ENCODE results near the gene MAGEB10.
"Not testable (repeated sequence)": the region's sequence is repeated elsewhere in the genome, so short reads cannot be mapped to it uniquely, and the experiment has no call there.

Gene MAGEB10

DNA sequence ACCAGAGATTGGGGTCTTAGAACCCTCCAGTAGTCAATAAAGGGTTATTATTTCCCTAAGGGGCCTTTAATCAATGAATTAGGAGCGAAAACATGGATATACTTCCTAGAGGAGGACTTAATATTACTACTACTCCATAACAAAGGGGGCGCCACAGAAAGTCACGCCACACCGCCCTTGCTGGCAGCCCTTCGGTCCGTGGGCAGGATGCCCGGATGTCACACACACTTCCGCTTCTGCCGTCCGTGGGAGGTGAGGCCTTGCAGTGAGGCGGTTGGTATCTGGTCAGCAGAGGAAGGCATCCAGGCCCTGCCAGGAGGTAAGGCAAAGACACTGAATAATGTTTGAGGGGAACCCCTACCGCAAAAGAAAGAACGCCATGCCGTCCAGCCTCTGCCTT lies 436 bp downstream of the MAGEB10 start (continued):
- TF ChIP-seq KLF10 (tag by site-specific recombination; IDR thresholded peaks at IDR 0.05) (no peak), KLF7 (tag by site-specific recombination; IDR thresholded peaks at IDR 0.05; ENCODE audit: borderline replicate concordance) (no peak), RBAK (tag by site-specific recombination; IDR thresholded peaks at IDR 0.05) (no peak), ZNF157 (tag by site-specific recombination; IDR thresholded peaks at IDR 0.05) (no peak), ZNF529 (tag by site-specific recombination; IDR thresholded peaks at IDR 0.05; ENCODE audit: insufficient replicate concordance) (no peak), ZNF114 (tag by site-specific recombination; IDR thresholded peaks at IDR 0.05) (no peak), ZNF324 (tag by site-specific recombination; IDR thresholded peaks at IDR 0.05) (no peak), ZBTB20 (tag by site-specific recombination; IDR thresholded peaks at IDR 0.05) (no peak), ZNF266 (tag by site-specific recombination; IDR thresholded peaks at IDR 0.05; ENCODE audit: low read depth) (no peak), ZNF391 (tag by site-specific recombination; IDR thresholded peaks at IDR 0.05; ENCODE audit: borderline replicate concordance, low read depth) (no peak)
- TF ChIP-seq, protein P1, sequence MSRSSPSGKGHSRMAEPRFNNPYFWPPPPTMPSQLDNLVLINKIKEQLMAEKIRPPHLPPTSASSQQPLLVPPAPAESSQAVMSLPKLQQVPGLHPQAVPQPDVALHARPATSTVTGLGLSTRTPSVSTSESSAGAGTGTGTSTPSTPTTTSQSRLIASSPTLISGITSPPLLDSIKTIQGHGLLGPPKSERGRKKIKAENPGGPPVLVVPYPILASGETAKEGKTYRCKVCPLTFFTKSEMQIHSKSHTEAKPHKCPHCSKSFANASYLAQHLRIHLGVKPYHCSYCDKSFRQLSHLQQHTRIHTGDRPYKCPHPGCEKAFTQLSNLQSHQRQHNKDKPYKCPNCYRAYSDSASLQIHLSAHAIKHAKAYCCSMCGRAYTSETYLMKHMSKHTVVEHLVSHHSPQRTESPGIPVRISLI (tag by site-specific recombination; IDR thresholded peaks at IDR 0.05), result no peak

DNA sequence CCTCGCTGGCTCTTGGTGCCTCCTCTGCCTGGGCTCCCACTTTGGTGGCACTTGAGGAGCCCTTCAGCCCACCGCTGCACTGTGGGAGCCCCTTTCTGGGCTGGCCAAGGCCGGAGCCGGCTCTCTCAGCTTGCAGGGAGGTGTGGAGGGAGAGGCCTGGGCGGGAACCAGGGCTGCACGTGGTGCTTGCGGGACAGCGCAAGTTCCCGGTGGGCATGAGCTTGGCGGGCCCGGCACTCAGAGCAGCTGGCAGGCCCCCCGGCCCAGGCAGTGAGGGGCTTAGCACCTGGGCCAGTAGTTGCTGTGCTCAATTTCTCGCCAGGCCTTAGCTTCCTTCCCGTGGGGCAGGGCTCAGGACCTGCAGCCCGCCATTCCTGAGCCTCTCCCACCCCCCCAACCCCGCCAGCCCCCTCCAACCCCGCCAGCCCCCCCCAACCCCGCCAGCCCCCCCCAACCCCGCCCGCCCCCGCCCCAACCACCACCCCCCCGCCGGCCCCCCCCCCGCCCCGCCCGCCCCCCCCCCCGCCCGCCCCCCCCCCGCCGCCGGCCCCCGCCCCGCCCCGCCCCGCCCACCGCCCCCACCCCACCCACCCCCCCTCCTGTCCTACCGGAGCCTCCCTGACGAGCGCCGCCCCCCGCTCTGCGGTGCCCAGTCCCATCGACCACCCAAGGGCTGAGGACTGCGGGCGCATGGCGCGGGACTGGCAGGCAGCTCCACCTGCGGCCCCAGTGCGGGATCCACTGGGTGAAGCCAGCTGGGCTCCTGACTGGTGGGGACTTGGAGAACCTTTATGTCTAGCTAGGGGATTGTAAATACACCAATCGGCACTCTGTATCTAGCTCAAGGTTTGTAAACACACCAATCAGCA lies 1.4 kb downstream of the MAGEB10 start:
- CTCF ChIA-PET, POLR2A ChIA-PET: not testable (repeated sequence)

DNA sequence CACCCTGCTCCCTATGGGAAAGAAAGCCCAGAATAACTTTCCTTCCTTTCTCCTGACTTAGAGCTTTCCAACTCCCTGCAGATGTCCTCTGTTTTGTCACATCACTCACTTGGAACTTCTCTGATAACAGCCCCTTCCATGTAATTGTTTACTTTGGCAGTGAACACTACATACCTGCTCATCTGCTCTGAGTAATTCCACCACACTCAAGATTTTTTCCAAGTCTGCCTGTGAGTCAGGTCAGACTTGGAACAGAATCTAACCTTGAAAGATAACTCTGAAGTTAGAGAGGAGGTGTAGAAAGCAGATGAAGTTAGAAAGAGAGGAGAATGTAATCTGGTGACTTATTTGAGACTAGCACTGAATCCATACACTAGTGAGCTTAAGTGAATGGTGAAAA lies 7.4 kb downstream of the MAGEB10 start:
- POLR2A ChIA-PET, result no interaction called here
- no peak for TF ChIP-seq ZNF292 (tag by site-specific recombination; IDR thresholded peaks at IDR 0.05; ENCODE audit: borderline replicate concordance, low read depth)
- H3K4me1 ChIP-seq (ENCODE audit: control insufficient read depth, insufficient read depth, low read length), result no peaks in the 10 kb centered on the region
- CTCF ChIA-PET, result interaction anchor here (0.7 kb wide), 1 partner anchor 42 kb away, joined by 3 read pairs; no protein-coding TSS in a partner anchor
- H3K4me3 ChIP-seq (ENCODE audit: low read depth, low read length), result no peak overlapping the region
- no peaks in the 10 kb centered on the region for H3K36me3 ChIP-seq (ENCODE audit: control insufficient read depth in 2 of 2, insufficient read depth in 1 of 2, low read length in 2 of 2)
- no peaks in the 10 kb centered on the region for H3K9me3 ChIP-seq (ENCODE audit: control insufficient read depth, insufficient read depth, low read depth, low read length)
- H3K27ac ChIP-seq (ENCODE audit: extremely low read depth, low read depth, low read length), result no peak overlapping the region

More for the DNA sequence above, 1.4 kb downstream of the MAGEB10 start:
- H3K9me3 ChIP-seq (ENCODE audit: control insufficient read depth, insufficient read depth, low read depth, low read length); H3K4me1 ChIP-seq (ENCODE audit: control insufficient read depth, insufficient read depth, low read length); H3K4me3 ChIP-seq (ENCODE audit: low read depth, low read length); H3K27ac ChIP-seq (ENCODE audit: extremely low read depth, low read depth, low read length); H3K36me3 ChIP-seq (ENCODE audit: control insufficient read depth in 2 of 2, insufficient read depth in 1 of 2, low read length in 2 of 2): not testable (repeated sequence)

DNA sequence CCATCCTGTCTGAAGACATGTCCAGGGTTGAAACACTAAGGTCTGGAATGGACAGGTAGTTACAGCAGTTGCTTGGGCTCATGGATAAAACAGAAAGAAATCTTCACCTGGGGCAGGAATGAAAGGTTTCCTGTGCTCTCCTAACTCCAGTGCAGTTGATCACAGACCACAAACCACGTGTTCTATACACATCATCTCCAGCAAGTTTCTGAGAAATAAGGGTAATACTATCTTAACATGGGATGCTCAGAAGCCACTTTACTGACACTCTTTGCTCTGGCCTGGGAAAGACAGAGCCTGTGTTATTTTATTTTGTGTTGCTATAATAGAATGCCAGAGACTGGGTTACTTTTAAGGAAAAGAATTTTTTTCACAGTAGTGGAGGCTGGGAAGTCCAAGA lies 16.0 kb downstream of the MAGEB10 start:
- Histone ChIP-seq H3K9me3 (ENCODE audit: control insufficient read depth, insufficient read depth, low read depth, low read length) (no peaks in the 10 kb centered on the region), H3K4me3 (ENCODE audit: low read depth, low read length) (no peak overlapping the region), H3K27ac (ENCODE audit: extremely low read depth, low read depth, low read length) (no peak overlapping the region), H3K4me1 (ENCODE audit: control insufficient read depth, insufficient read depth, low read length) (no peaks in the 10 kb centered on the region), H3K36me3 (ENCODE audit: control insufficient read depth in 2 of 2, insufficient read depth in 1 of 2, low read length in 2 of 2) (no peaks in the 10 kb centered on the region)
- ChIA-PET POLR2A (no interaction called here), CTCF (no interaction called here)
- TF ChIP-seq ZNF658 (tag by site-specific recombination; IDR thresholded peaks at IDR 0.05), result no peak
- no peak for TF ChIP-seq ZFP37 (tag by site-specific recombination; IDR thresholded peaks at IDR 0.05)
- TF ChIP-seq, protein P2, sequence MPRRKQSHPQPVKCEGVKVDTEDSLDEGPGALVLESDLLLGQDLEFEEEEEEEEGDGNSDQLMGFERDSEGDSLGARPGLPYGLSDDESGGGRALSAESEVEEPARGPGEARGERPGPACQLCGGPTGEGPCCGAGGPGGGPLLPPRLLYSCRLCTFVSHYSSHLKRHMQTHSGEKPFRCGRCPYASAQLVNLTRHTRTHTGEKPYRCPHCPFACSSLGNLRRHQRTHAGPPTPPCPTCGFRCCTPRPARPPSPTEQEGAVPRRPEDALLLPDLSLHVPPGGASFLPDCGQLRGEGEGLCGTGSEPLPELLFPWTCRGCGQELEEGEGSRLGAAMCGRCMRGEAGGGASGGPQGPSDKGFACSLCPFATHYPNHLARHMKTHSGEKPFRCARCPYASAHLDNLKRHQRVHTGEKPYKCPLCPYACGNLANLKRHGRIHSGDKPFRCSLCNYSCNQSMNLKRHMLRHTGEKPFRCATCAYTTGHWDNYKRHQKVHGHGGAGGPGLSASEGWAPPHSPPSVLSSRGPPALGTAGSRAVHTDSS (tag by site-specific recombination; IDR thresholded peaks at IDR 0.05), result no peak
- no peak for TF ChIP-seq ZNF426 (tag by site-specific recombination; IDR thresholded peaks at IDR 0.05)
- no peak for TF ChIP-seq ZNF664 (tag by site-specific recombination; IDR thresholded peaks at IDR 0.05)
- TF ChIP-seq GLIS2 (tag by site-specific recombination; IDR thresholded peaks at IDR 0.05), result no peak
- TF ChIP-seq WT1 (tag by site-specific recombination; IDR thresholded peaks at IDR 0.05), result no peak
- TF ChIP-seq, protein P3, sequence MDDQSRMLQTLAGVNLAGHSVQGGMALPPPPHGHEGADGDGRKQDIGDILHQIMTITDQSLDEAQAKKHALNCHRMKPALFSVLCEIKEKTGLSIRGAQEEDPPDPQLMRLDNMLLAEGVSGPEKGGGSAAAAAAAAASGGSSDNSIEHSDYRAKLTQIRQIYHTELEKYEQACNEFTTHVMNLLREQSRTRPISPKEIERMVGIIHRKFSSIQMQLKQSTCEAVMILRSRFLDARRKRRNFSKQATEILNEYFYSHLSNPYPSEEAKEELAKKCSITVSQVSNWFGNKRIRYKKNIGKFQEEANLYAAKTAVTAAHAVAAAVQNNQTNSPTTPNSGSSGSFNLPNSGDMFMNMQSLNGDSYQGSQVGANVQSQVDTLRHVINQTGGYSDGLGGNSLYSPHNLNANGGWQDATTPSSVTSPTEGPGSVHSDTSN (CRISPR knock-in tag; IDR thresholded peaks at IDR 0.05), result no peak
- TF ChIP-seq ZNF324 (tag by site-specific recombination; IDR thresholded peaks at IDR 0.05), result no peak
- no peak for TF ChIP-seq ZNF560 (tag by site-specific recombination; IDR thresholded peaks at IDR 0.05; ENCODE audit: borderline replicate concordance)
- no peak for TF ChIP-seq ZNF24 (tag by site-specific recombination; IDR thresholded peaks at IDR 0.05)
- TF ChIP-seq, protein P4, sequence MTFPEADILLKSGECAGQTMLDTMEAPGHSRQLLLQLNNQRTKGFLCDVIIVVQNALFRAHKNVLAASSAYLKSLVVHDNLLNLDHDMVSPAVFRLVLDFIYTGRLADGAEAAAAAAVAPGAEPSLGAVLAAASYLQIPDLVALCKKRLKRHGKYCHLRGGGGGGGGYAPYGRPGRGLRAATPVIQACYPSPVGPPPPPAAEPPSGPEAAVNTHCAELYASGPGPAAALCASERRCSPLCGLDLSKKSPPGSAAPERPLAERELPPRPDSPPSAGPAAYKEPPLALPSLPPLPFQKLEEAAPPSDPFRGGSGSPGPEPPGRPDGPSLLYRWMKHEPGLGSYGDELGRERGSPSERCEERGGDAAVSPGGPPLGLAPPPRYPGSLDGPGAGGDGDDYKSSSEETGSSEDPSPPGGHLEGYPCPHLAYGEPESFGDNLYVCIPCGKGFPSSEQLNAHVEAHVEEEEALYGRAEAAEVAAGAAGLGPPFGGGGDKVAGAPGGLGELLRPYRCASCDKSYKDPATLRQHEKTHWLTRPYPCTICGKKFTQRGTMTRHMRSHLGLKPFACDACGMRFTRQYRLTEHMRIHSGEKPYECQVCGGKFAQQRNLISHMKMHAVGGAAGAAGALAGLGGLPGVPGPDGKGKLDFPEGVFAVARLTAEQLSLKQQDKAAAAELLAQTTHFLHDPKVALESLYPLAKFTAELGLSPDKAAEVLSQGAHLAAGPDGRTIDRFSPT (tag by site-specific recombination; IDR thresholded peaks at IDR 0.05), result no peak
- no peak for TF ChIP-seq ZNF157 (tag by site-specific recombination; IDR thresholded peaks at IDR 0.05)

Data from HEK293 (cell line).